Lower leg skin (tissue), 4 donors: ENCODE measurements around the gene HADHA. TPM values are rescaled to one million over a fixed set of nuclear protein-coding genes. Genes with fewer than 3 reads are reported as not detected.

Source experiments
- DNase-seq, 2 donors: peaks; one replicate each; pipeline ENCODE4 v3.0.0-alpha.2; 2019; ENCODE audit warnings: low spot score in 2 of 2
- H3K4me3 ChIP-seq: fragments of 200-600 bp; sonication (generic); 2 replicates; pipeline ENCODE4 v1.5.1; 2017; ENCODE audit warnings: mild to moderate bottlenecking, low read depth; ENCODE audit not compliant: poor library complexity, severe bottlenecking
- CTCF ChIP-seq, 3 donors: fragments of 450-650 bp; IDR thresholded peaks; one replicate each; pipeline ENCODE4 v1.5.1; 2016; ENCODE audit warnings: antibody characterized with exemption in 3 of 3, mild to moderate bottlenecking in 3 of 3, moderate library complexity in 2 of 3
- POLR2A ChIP-seq, 2 donors: fragments of 450-650 bp; IDR thresholded peaks; one replicate each; pipeline ENCODE4 v1.6.1; 2016 to 2017; ENCODE audit warnings: antibody characterized with exemption in 2 of 2, mild to moderate bottlenecking in 1 of 2, moderate library complexity in 1 of 2
- WGBS, 2 donors: methylation state at CpG; one replicate each; pipeline ENCODE4 v1.1.5; 2018; 5-methylcytosine and 5-hydroxymethylcytosine counted together
- intact Hi-C: fragments of 100-400 bp; cut with DNase I; formaldehyde crosslinking; loops from one replicate; pipeline ENCODE4 v1.15.0; 2023; ENCODE audit warnings: low total_unique reads
- total RNA-seq, 4 donors: library from RNA; depleted of rRNA; stranded (reverse); fragments of >200 nt; gene quantifications; one replicate each; pipeline ENCODE4 v1.1.0, GENCODE V29; 2016

The HADHA gene
- total RNA-seq, 4 donors from 2014 or later: 125 to 170 (median 131) TPM

DNA sequence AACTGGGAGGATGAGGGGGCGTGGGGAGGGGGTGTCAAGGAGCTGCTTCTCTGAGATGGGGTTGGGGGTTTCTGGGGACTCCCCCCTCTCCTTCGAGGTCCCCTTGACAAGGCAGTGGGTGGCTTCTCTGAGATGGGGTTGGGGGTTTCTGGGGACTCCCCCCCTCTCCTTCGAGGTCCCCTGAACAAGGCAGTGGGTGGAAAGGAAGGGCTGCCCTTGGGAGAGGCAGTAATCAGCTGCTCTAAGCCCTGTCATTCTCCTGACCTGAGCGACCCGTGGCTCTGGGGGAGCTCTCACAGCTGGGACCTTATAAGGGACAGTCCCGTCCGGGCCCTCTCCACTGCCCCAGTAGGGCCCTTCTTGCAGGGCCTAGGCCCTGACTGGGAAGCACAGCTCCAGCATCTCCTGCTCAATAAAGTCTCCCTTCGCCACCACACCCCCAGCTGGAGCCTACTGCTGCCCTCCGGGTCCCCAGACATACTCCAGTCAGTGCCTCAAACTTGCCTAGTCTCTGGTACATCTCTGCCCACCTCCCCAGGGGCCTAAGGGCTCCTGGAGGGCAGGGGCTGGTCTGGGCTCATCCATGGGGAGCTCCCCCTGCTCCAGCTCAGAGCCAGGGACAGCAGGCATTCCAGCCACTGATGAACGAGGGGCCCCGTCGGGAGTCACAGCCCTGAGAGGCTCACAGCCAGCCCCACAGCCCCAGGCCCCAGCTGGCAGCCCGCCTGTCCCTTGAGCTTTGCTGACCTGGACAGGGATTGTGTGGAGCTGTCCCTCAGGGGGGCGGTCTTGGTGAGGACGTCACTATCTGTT is 68.8 kb downstream of the HADHA start:
- WGBS, 2 donors: 65 to 69% methylated on average over 13 of the region's 15 CpGs
- TF ChIP-seq POLR2A (IDR thresholded peaks at IDR 0.05) (no peak), CTCF (IDR thresholded peaks at IDR 0.05) (no peak)
- intact Hi-C loops: no loop called here
- H3K4me3 ChIP-seq: no peak overlapping the region
- peak in 1 of 2 donors; percentile 75 for DNase-seq

DNA sequence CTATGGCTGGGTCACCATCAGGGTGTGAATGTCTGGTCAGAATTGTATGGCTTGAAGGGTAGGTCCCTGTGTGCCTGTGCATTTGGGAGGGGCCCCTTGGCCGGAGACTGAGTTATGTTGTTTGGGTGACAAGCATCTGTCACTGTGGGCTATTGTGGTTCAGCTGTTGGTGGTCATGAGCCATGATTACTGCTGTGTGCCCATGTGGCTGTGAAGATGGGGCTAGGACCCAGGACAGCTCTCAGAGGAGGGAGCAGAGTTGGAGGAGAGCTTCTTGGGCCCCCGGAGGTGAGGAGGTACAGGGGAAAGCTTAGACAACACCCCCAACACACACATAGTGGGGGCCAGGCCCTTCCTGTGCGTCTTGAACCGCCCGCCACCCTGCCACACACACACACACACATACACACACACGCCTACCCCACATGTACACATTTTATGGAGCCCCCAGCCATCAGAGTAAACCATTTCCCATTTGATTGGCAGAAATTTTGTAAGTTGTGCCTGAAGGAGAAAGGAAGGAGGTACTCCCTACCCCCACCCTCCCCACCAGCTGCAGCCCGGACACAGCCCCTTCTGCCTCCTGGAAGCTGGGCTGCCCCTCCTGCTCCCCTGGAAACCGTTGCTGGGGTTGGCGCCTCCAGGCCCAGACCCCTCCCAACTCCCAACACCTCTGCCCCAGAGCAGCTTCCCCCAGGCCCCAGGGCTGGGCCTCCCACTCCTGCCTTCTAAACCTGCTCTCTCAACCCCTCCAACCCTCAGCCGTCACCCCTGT is 69.6 kb downstream of the HADHA start:
- peak in 1 of 2 donors; percentile 79 for DNase-seq
- H3K4me3 ChIP-seq: no peak overlapping the region
- TF ChIP-seq CTCF (IDR thresholded peaks at IDR 0.05) (no peak), POLR2A (IDR thresholded peaks at IDR 0.05) (no peak)
- intact Hi-C loops: no loop called here
- 82 to 83% methylated on average over 10 of the region's 10 CpGs for WGBS, 2 donors

DNA sequence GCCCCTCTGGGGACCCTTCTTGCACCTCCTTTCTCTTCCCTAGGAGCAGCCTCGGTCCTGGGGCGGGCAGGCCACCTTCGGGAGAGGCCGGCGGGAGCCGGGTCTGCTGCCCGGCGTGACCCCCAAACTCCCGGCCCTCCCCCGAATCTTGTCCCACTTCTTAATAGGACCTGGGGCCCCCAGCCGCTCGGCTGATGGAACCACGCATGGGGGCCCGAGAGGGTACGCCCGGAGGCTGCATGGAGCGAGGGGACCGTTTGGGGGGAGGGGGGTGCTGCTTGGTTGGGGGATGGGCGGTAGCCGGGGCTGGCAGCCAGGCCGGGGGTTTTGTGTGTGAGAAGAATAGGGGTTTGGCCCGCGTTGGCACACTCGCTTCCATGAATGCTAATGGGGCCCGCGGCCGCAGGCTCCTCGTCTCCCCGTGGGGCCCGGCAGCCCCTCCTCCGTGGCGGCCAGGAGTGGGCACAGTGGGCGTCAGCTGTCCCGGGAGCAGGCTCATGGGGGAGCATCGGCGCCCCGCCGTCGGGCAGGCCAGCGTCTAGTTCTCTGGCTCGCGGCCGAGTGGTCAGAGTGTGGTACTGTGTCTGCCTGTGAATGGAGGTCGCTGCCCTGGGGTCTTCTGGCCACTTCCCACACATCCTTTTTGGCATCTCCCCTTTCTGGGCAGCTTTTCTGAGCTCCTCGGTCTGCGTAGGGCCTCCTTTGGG is 70.5 kb downstream of the HADHA start:
- no peak overlapping the region for H3K4me3 ChIP-seq
- TF ChIP-seq CTCF (IDR thresholded peaks at IDR 0.05): no peak
- TF ChIP-seq POLR2A (IDR thresholded peaks at IDR 0.05): no peak
- intact Hi-C loops: no loop called here
- WGBS, 2 donors: 23 to 26% methylated on average over 21 to 45 of the region's 46 CpGs
- peak in 1 of 2 donors; percentile 86 for DNase-seq

DNA sequence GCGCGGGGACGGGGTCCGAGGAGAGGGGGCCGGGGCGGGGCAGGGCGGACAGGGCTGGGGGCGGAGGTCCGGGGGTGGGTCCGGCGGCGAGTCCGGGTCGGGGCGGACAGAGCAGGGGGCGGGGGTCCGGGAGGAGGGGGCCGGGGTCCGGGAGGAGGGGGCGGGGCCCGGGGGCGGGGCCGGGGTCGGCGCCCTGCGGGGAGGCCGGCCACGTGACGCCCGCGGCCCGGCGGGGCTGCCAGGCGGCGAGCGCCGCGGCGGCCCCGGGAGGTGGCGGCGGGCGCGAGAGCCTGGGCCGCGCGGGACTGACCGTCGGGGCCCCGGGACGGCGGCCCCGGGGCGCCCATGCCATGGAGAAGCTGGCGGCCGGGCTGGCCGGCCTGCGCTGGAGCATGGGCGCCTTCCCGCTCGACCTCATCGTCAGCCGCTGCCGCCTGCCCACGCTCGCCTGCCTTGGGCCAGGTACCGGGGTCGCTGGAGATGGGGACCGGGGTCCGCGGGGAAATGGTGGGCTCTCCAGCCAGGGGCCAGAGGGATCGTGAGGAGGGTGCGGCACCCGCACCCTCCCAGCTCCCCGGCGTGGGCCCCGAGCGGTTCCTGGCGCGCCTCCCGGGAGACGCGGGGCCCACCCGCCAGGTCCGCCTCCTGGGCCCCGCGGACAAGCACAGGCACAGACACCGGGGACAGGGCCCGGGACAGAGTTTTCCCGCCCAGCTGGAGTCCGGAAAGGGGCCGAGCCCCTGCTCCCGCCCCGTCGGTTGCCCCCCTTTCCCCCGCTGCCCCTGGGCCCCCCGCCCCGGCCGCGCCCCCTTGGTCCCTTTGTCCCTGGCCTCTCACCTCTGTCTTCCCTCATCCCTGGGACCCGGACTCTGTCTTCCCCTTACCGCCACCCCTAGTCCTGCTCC is 71.3 kb downstream of the HADHA start, which contains the start of gene GAREM2:
GAREM2 (plus strand) TSS at position 218 of the 905 bp plus-strand sequence; CDS start at position 351, 133 bp downstream.
- 3% methylated on average over 6 to 41 of the region's 102 CpGs for WGBS, 2 donors
- H3K4me3 ChIP-seq: peak within 1 kb of the TSS; percentile 11
- TF ChIP-seq CTCF (IDR thresholded peaks at IDR 0.05) (no peak), POLR2A (IDR thresholded peaks at IDR 0.05) (no peak)
- peak in 1 of 2 donors; percentile 82 for DNase-seq
- intact Hi-C loops: no loop called here
